Effector CD8-positive, alpha-beta T cell (primary cell): Measurements from ENCODE around the gene ADGRD1.
"Not testable (repeated sequence)": the region's sequence is repeated elsewhere in the genome, so short reads cannot be mapped to it uniquely, and the experiment has no call there.

Experiments
- DNase-seq: peaks from one replicate; lab custom pipeline; 2025; lab: John Stamatoyannopoulos, UW

ADGRD1 gene

DNA sequence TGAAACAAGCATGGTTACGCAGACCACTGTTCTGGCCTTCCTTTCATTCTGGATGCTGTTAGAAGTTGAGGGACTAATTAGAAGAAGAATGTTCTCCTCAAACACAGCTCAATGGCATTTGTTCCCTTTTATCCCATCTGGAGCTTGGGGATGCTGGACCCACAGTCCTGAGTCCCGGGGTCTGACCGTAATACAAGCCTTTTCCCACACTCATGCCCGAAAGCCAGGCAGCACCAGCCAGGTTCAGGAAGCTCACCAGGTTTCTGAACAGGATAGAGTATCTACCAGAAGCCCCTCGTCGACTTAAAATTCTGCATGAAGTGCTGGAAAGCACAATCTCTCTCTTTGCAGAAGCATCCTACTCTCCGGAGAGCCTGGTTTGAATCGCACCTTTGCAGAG is 165.6 kb downstream of the ADGRD1 start:
- DNase-seq: not testable (repeated sequence)

DNA sequence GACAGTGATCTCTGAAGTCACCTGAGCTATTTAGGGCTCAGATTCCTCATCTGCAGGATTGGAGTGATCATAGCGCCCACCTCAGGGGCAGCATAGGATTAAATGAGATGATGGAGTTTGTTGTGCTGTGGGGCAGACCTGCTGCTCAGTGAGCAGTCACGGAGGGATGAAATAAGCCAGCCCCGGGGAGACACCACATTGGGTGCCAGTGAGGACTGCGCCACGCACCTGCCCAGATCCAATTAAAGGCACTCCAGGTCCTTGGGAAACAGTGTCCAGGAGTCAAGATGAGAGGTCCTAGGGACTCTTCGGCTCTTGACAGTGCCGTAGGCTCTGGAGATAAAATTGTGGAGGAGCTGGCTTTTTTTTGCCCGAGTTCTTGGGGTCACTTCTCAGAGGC is 166.2 kb downstream of the ADGRD1 start:
- DNase-seq: no peak

DNA sequence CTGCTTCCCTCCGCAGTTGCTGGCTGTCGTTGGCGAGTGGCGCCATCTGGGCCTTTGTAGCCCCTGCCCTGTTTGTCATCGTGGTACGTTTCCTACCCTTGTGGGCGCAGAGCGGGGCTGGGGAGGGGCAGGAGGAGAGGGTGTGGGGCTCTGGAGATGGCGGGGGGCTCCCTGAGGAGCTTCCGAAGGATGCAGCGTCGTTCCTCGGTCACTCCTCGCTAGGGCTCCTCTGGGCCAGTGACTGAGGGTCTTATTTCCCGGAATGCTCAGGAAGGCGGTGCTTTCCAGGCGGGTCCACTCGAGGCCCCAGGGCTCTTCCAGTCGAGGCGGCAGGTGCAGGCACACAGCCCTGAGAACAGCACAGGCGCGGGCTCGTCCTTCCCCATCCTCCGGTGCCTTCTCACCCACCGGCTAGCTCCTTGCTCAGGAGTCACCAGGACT is 167.1 kb downstream of the ADGRD1 start:
- DNase-seq: no peak

DNA sequence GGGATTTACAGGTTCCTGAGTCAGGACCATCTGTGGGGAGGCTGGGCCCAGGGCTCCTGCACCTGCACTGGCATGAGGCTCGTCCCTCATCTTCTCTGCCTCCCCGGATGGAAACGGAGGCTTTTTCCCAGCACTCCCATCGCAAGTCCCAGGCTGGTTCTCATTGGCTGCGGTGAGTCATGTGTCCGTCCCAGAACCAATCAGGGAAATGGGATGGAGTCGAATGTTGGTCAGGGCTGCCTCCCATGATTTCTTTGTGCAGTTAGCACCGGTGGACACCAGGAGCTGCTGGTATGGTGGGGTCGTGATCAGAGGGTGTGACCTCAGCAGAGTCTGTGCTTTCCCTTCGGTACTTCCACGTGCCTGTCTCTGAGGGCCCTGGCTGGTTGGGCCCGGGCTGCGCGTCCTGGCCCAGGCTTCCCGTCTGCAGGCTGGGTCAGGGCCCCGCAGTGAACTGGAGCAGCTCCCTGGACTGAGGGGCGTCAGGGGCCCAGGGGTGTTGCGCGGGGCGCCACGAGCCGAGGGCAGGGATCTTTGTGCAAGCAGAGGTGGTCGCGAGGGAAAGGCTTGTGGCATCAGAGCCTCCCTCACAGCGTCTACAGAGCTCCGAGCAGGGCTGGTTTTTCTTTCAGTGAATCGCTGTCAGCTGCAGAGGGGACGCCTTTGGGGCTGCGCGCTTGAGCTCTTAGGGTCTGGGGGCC is 168.1 kb downstream of the ADGRD1 start:
- no peak for DNase-seq

DNA sequence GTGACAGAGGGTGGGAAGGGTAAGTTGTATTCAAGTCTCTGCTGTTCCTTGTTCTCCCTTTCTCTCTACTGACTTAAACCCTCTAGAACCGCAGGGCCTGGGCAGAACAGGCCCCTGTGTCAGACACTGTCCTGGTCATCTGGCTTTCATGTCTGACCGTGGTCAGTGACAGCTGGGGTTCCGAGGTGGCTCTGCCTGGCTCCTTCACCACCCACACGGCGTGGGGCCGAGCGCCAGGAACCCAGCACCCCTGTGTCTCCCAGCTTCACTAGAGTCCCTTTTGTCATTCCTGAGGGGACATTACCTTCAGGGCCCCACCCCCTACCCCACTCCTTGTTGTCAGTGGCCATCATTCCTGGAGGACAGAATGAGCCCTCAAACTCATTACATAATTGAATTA is 168.9 kb downstream of the ADGRD1 start:
- no peak for DNase-seq

DNA sequence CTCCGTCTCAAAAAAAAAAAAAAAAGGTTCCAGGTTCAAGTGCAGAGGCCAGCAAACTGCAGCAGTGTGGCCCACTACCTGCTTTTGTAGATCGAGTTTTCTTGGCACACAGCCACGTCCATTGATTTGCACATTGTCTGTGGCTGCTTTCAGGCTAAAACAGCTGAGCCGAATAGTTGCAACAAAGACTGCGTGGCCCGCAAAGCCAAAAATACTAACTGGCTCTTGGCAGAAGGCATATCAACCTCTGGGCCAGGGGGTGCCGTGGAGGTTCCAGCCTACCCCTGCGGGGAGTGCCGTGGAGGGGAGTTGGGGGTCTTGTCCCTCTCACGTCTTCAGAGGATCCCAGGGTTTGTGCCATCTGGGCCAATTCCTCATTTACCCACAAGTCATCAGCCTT is 170.1 kb downstream of the ADGRD1 start:
- DNase-seq: no peak

DNA sequence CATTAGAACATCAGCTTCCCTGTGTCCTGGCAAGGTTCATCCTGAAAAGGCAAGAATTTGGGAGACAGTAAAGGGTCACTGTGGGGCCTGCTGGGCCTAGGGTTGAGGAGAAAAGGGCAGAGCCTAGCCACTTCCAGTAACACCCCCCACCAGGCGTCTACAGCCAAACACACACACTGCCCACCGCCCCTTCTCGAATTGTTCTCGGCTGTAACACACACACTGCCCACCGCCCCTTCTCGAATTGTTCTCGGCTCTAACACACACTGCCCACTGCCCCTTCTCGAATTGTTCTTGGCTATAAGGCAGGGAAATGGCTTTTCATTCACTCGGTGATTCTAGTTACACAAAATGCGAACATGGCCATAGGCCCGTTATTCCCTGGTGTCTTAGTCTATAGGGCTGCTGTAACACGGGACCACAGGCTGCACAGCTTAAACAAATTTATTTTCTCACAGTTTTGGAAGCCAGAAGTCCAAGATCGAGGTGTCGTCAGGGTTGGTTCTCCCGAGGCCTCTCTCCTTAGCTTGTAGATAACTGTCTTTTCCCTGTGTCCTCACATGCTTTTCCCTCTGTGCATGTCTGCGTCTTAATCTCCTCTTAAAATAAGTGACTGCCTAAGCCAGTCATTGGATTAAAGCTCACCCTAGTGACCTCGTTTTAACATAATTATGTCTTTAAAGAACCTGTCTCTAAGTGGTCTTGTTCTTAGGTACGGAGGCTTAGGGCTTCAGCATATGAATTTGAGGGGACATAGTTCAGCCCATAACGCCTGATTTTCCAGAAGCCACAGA is 171.0 kb downstream of the ADGRD1 start:
- DNase-seq: no peak

DNA sequence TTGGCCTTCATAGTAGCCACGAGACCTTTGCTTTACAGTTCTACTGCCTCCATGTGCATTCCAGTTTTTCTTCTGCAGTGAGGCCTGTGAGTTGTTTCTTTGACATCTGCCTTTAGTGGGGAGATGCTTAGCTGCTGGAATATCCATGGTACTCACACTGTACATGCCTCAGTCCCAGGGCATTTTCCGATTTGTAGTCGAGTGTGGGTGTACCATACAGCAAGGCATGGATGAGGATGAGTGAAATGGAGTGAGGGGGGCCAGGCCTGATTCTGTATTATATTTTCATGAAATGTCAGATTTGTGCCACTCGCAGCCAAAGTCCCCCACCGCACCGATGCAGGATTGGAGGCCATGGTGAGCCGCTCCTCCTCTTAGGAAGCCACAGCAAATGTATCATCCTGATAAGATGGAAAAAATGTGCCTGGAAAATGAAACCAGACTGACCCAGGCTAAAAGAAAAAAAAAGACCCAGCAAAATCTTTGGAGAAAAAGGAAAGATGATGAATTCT is 173.0 kb downstream of the ADGRD1 start:
- DNase-seq: no peak

DNA sequence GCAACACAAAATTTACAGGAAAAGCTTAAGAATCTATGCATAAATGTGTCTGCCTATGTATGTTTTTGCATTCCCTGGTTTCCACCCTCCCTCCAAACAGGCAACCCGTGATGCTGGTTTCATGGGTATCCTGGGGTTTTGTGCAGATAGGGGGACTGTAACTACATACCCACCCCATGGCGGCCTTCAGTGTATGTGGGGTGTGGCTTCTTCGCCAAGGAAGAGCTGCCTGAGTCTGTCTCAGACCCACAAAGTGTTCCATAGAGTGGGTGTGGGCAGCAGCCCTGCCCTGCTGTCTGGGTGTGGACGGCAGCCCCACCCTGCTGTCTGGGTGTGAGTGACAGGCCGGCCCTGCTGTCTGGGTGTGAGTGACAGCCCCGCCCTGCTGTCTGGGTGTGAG is 174.8 kb downstream of the ADGRD1 start:
- DNase-seq: no peak

DNA sequence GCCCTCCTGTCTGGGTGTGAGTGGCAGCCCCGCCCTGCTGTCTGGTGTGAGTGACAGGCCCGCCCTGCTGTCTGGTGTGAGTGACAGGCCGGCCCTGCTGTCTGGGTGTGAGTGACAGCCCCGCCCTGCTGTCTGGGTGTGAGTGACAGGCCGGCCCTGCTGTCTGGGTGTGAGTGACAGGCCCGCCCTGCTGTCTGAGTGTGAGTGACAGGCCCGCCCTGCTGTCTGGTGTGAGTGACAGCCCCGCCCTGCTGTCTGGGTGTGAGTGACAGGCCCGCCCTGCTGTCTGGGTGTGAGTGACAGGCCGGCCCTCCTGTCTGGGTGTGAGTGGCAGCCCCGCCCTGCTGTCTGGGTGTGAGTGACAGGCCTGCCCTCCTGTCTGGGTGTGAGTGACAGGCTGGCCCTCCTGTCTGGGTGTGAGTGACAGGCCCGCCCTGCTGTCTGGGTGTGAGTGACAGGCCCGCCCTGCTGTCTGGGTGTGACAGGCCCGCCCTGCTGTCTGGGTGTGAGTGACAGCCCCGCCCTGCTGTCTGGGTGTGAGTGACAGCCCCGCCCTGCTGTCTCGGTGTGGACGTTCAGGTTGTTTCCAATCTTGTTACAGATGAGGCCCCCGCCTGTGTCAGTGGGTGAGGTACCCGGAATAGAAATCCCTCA is 175.4 kb downstream of the ADGRD1 start:
- not testable (repeated sequence) for DNase-seq

DNA sequence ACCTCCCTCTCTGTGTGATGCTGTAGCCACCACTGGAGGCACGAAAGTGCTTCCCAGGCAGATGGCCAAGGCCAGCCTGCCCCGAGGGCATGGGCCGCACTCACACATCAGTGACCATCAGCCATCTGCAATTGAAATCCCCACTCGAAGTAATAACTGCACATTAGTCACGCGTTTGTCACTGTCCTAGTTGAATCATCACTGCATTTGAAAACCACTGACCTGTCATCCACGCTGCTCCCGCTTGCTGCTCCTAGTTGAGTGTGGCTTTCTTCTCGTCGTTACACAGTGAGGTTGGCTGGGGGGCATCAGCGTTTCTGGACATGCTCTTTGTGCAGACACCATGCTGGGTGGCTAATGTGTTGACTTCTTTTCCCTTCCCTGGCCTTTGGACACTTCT is 176.1 kb downstream of the ADGRD1 start:
- DNase-seq: no peak

DNA sequence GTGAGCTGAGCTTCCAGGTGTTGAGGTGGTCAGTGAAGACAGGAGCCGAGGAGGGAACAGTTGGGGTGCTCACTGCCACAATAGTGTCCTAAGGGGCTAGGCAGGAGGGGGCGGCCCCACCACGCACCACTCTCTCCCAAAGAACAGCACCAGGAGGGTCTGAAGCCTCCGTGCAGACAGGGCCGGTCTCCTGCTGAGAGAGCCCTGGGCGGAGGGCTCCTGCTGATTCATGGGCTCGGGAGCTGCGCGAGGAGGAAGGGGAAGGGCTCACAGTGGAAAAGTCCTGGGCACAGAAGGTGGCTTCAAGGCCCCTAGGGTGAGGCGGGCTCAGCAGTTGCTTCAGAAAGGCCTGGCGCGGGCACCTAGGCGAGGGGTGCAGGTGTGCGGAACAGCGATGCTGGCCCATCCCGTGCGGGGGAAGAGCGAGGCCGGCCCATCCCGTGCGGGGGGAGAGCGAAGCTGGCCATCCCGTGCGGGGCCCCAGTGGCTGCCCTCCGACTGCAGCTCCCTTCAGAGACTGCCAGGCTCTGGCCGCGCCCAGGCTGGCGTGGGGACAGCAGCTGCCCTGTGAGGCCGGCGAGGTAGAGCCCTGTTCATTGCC is 176.7 kb downstream of the ADGRD1 start:
- DNase-seq: no peak

DNA sequence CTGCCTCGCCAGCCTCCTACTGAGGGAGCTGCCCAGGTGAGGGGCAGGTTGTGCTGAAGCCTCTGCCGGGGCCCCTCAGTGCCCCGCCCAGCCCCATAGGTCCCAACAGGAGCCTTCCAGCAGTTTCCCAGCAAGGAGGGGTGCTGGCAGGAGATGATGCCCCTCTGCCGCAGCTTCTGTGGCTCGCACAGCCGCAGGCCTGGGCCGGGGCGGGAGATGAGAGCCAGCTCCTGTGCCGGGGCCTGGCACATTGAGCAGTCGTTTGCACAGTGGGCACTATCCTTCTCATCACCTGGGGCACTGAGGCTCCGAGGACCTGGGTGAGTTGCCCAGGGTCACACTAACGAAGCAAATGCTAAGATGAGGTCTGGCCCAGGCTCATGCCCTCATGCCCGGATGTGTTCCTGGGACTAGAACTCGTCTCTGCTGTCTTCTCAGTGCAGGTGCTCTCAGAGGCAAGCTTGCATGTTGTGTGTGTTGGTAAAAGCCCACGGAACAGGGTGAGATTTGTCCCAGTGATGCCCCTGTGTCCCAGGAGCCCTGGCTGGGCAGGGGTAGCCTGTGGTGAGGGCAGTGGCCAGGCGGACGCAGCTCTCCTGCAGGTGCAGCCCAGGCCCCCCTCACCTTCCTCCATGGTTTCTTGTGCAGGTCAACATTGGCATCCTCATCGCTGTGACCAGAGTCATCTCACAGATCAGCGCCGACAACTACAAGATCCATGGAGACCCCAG is 177.5 kb downstream of the ADGRD1 start:
- no peak for DNase-seq

DNA sequence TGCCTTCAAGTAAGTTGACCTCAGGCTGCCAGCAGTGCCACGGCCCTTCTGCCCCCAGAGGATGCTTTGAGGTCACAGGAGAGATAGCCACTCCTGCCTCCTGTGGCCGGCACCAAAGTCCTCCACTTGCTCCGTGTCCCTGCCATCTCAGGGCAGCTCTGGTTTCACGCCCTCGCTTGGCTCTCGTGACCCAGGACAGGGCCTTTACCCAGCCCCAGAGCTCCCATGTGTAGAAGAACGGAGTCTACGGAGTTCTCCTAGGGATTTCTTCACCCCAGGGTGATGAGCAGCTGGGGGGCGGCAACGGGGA is 178.1 kb downstream of the ADGRD1 start:
- DNase-seq: no peak

DNA sequence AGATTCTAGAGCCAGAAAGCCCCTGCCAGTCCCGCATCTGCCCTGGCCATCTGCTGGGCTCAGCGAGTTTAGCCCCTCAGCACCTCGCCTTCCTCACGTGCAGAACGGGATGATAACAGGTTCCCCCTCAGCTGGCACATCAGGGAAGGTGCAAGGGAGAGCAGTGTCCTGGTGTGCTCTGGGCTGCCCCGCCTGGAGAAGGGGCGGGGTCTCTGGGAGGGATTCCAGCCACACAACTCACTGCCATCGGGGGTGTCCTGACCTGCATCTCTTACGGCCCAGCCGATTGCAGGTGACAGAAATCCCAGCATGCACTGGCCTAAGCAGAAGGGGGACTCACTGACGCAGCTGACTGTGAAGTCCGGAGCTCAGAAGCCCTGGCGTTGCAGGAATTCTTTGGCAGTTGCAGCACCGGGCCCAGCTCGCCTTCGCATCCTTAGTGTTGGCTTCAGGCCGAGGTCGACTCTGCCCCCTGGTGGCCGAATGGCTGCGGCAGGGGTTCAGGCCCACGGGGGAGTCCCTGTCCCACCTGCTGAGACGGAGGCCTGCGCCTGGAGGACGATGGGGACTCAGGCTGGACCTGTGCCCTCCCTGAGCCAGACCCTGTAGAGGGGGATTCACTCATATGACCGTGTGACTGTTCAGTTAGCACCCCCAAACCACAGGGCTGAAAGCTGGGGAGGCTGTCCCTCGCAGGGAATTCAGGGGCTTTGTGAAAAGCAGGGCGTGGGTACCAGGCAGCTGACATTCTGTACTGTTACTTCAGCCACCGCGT is 178.6 kb downstream of the ADGRD1 start:
- DNase-seq: peak; percentile 65

DNA sequence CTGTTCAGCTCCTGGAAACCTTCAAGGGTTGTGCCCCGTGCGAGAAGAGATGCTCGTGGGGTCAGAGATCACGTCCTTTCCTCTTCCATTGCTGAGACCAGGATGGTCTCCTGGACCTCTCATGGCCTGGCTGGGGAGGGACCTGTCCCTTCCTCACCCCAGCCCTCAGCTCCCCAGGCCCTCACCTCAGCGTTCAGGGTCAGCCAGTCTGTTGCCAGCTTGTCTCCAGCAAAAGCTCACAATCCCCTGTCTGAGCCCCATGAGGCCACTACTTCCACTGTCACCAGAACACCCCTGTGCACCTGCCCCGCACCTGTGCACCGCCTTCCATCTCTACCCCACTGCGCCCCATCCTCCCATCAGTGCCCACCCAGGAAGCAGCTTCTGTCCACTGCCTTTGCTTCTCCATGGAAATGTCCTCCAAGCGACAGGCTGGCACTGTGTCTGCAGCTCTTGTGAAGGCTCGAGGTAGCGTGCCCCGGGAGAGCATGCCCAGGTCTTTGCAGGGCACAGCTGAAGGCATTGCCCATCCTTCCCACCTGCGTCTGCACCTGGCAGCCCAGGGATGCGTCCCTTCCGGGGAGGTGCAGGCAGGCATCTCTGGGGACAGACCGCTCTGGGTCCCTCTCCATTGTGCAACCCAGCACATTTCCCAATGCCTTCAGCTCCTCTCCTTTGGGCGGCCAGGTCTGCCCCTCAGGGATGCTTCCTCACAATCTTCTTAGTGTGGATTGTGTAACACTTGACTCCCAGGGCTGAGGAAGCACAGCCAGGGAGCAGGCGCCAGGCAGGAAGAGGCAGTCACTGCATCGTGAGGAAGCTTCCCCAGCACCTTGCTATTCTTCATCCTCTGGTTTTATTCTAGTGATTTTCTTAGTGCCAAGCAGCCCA is 179.6 kb downstream of the ADGRD1 start:
- DNase-seq: no peak

DNA sequence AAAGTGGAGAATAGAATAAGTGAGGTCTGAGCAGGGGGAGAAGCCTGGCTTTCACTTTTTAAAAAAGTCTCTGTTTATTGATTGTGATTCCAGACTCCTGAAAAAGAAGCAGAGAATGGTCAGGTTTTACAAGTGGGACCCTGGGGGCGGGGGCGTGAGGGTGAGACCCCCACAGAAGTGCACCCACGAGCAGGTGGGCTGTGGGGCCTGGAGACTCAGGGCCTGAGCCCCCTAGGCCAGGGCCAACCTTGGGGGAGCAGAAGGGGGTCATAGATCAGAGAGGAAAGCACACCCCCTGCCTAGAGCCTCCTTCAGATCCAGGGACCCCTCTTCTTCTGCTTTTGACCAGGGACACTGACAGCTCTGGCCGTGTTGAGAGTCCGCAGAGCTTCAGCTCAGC is 180.3 kb downstream of the ADGRD1 start:
- DNase-seq: no peak

DNA sequence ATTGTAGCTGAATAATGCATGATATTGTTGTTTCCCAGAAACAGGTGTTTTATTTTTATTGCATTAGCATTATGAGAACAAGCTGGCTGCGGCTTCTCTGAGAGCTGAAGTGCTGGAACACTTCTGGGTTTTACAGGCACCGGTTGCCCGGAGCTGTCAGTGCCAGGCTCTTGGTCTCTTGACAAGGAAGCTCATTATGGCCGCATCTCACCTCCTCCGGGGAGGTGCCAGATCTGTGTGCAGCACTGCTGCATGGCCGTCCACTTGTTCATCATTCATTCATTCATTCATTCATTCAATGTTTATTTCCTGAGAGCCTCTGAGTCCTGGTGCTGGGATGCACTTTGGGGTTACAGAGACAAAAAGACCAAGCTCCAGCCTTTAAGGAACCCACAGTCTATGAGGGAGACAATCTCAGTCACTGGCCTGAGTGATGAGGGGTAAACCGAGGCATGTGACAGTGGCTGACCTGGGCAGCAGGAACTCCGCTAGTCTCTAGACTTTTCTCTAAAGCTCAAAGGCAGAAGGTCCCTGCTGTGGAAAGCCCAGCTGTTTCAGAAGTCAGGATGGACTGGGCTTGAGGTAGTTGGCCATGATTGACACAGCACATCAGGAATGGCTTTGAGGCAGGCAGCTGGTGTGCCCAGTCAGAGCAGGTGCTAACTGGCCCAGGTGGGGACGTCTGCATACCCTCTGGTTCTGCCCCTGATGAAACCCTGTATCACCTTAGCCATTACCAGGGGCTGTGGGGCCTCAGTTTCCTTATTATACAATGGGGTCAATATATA is 181.0 kb downstream of the ADGRD1 start:
- no peak for DNase-seq

DNA sequence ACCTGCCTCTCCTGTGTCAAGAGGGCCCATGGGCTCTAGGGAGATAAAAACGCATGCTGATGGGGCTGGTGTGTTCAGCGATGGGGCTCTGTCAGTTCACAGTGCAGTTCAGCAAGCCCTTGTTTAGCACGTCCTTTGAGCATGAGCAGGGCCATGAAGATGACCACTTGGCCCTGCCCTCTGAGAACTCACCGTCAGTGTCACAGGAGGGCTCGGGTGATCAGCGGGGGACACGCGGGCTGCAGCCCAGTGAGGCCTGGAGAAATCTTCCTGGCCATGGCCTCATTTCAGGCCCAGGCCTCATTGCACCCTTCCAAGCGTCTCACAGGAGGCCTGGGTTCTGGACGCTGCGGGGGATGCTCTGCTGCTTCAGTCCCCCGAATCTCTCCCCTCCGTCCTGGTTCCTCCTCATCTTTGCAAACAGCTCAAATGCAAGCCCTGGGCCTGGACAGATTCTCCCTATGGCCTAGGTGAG is 181.6 kb downstream of the ADGRD1 start:
- DNase-seq: no peak
